A549 (cell line): ENCODE data around the gene HCAR2. TPM values are rescaled to one million over a fixed set of nuclear protein-coding genes. Genes with fewer than 3 reads are reported as not detected.
"Not testable (repeated sequence)": the region's sequence is repeated elsewhere in the genome, so short reads cannot be mapped to it uniquely, and the experiment has no call there.

Source experiments
- ATAC-seq, 2 experiments: fragments of 200-7000 bp in 1 of 2; fragments of >200 bp in 1 of 2; cut with Nextera tagmentation in 1 of 2; cut with Tn5 transposase in 1 of 2; 3 replicates each; pipeline versions ENCODE4 v1.8.0 to v1.9.1; 2018 to 2020; ENCODE audit warnings: mild to moderate bottlenecking in 1 of 2, moderate library complexity in 1 of 2
- CTCF ChIA-PET: fragments of 300-600 bp; sonication (Branson Sonifier 250); formaldehyde crosslinking; extraction: SDS; loops from one replicate; lab custom pipeline; 2021; ENCODE audit warnings: antibody characterized with exemption, inconsistent platforms; lab: Yijun Ruan, JAX
- POLR2A ChIA-PET: fragments of 350-600 bp; formaldehyde crosslinking; extraction: SDS; loops from one replicate; lab custom pipeline; 2021; ENCODE audit warnings: antibody characterized with exemption, inconsistent platforms; lab: Yijun Ruan, JAX
- DNase-seq, 2 experiments: peaks; one replicate each; pipeline versions ENCODE4 v3.0.0 to v3.0.0-alpha.2; 2011 to 2016; ENCODE audit warnings: low read depth in 1 of 2, low spot score in 1 of 2
- FAIRE-seq: peaks from 2 replicates; lab custom pipeline; 2011; peaks lifted over from hg19 to GRCh38; lab: Jason Lieb, UNC
- H3K27ac ChIP-seq, 2 experiments: fragments of >200 bp; sonication (Bioruptor Twin); formaldehyde crosslinking; 3 replicates each; pipeline ENCODE4 v1.5.1; 2016 to 2017
- H3K4me1 ChIP-seq: fragments of >200 bp; sonication (Bioruptor Twin); formaldehyde crosslinking; 3 replicates; pipeline ENCODE4 v1.6.1; 2016
- H3K4me2 ChIP-seq: fragments of >200 bp; sonication (Bioruptor Twin); formaldehyde crosslinking; 3 replicates; pipeline ENCODE4 v1.6.1; 2016
- H3K4me3 ChIP-seq: fragments of >200 bp; sonication (Bioruptor Twin); formaldehyde crosslinking; 3 replicates; pipeline ENCODE4 v1.5.1; 2016
- H3K9me3 ChIP-seq: fragments of >200 bp; sonication (Bioruptor Twin); formaldehyde crosslinking; 3 replicates; pipeline ENCODE4 v1.6.1; 2016
- CBX8 ChIP-seq: fragments of 200-600 bp; sonication (generic); IDR thresholded peaks from 2 replicates; pipeline ENCODE4 v1.6.1; 2016
- CEBPB ChIP-seq, 2 experiments: fragments of >200 bp in 1 of 2; sonication (Bioruptor Twin) in 1 of 2; formaldehyde crosslinking in 1 of 2; IDR thresholded peaks; 2 replicates each; pipeline ENCODE4 v1.6.1; 2012 to 2016
- FOXS1 ChIP-seq: fragments of 250-450 bp; sonication (Bioruptor Pico); IDR thresholded peaks from 2 replicates; pipeline ENCODE4 v1.5.0; 2020; ENCODE audit warnings: mild to moderate bottlenecking, moderate library complexity
- HOXB5 ChIP-seq: fragments of 250-450 bp; sonication (Bioruptor Pico); IDR thresholded peaks from 2 replicates; pipeline ENCODE4 v1.5.0; 2020; ENCODE audit warnings: mild to moderate bottlenecking, moderate library complexity
- MAZ ChIP-seq: fragments of 150-350 bp; IDR thresholded peaks from 2 replicates; pipeline ENCODE4 v1.6.1; 2014; ENCODE audit warnings: antibody characterized with exemption, low read depth, low read length, borderline replicate concordance
- PHF8 ChIP-seq: fragments of 200-600 bp; sonication (generic); IDR thresholded peaks from 2 replicates; pipeline ENCODE4 v1.6.1; 2016; ENCODE audit warnings: low read depth, mild to moderate bottlenecking, antibody characterized with exemption, moderate library complexity, borderline replicate concordance
- SMC3 ChIP-seq: fragments of >200 bp; sonication (Bioruptor Twin); formaldehyde crosslinking; IDR thresholded peaks from 3 replicates; pipeline ENCODE4 v1.6.1; 2018; ENCODE audit warnings: inconsistent platforms
- TFCP2L1 ChIP-seq: fragments of 250-450 bp; sonication (Bioruptor Pico); IDR thresholded peaks from 2 replicates; pipeline ENCODE4 v1.5.0; 2021; ENCODE audit warnings: mild to moderate bottlenecking
- WGBS: methylation state at CpG from one replicate; pipeline ENCODE4 v1.1.6; 2017; ENCODE audit errors: missing lambda C conversion rate; 5-methylcytosine and 5-hydroxymethylcytosine counted together
- polyA plus RNA-seq, 4 experiments: library from polyadenylated mRNA; depleted of rRNA in 3 of 4; stranded (reverse); fragments of >200 nt; fragmentation: RNase III in 1 of 4; extraction: RNeasy Plus Mini Kit Qiagen cat#74134 plus additional on column Dnase treatment in 1 of 4; gene quantifications; 2 replicates in 3 of 4; 3 replicates in 1 of 4; pipeline ENCODE4 v1.2.3, GENCODE V29; 2011 to 2017
- TF ChIP-seq, protein P1 (sequence below): fragments of 250-450 bp; sonication (Bioruptor Pico); IDR thresholded peaks from 2 replicates; pipeline ENCODE4 v1.5.0; 2021; ENCODE audit warnings: mild to moderate bottlenecking, moderate library complexity, borderline replicate concordance
- TF ChIP-seq, protein P2 (sequence below): IDR thresholded peaks from 2 replicates; pipeline ENCODE4 v1.6.1; 2012; ENCODE audit warnings: low read depth, borderline replicate concordance
- TF ChIP-seq, protein P3 (sequence below): fragments of >200 bp; sonication (Bioruptor Twin); formaldehyde crosslinking; IDR thresholded peaks from 2 replicates; pipeline ENCODE4 v1.6.1; 2016

Gene HCAR2
- polyA plus RNA-seq, 2 of the 4 experiments (the other 2 are of a cell fraction) = 0.09 TPM; not detected in 1

DNA sequence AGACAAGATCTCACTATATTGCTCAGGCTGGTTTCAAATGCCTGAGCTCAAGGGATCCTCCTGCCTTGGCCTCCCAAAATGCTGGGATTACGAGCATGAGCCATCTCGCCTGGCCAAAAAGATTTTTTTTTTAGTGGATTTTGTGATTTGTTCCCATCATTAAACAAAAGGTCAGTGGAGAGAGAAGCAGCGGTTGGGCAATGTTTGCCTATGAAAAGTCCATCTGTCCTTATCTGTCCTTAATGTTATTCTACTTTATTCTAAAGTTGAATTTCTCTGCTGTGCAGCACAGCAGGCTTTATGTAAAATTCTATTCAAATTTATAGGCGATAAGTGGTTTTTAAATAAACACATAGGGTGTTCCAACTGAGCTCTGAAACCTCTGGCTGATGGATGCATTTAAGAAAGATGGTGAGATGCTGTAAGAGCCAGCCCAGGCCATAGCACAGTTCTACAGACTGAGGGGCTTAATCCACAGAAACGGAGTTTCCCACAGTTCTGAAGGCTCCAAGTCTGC, 18.8 kb downstream of the HCAR2 start:
- DNase-seq (no peak), FAIRE-seq (no peak)
- H3K4me3 ChIP-seq = no peak overlapping the region

DNA sequence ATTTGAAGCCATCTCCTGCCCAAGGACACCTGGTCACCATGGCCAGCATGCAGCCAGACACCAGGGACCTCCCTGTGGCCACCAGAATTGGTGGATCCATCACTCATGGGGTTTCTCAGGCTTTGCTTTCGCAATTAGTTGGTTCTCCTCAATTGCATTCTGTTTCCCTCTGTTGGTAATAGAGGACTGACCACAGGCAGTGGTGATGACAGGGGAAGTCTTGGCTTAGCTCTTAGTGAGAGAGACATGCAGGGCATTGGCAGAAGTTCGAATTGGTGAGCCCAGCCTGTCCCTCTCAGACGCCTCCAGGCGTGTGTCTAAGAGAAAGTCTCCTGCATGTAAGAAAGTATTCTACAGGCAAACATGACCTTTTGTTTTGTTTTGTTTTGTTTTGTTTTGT, 21.3 kb downstream of the HCAR2 start:
- 66% methylated on average over 4 of the region's 4 CpGs for WGBS
- H3K4me1 ChIP-seq = peaks cover 28% of the 10 kb centered on the region
- no peaks in the 10 kb centered on the region for H3K9me3 ChIP-seq
- no peak for TF ChIP-seq MAZ
- no peak for TF ChIP-seq PHF8
- TF ChIP-seq FOXS1 (CRISPR knock-in tag) = no peak
- peak; percentile 19 to 47; a peak in 2 of 4 replicates for TF ChIP-seq CEBPB (IDR thresholded peaks at IDR 0.05)
- TF ChIP-seq, protein P1, sequence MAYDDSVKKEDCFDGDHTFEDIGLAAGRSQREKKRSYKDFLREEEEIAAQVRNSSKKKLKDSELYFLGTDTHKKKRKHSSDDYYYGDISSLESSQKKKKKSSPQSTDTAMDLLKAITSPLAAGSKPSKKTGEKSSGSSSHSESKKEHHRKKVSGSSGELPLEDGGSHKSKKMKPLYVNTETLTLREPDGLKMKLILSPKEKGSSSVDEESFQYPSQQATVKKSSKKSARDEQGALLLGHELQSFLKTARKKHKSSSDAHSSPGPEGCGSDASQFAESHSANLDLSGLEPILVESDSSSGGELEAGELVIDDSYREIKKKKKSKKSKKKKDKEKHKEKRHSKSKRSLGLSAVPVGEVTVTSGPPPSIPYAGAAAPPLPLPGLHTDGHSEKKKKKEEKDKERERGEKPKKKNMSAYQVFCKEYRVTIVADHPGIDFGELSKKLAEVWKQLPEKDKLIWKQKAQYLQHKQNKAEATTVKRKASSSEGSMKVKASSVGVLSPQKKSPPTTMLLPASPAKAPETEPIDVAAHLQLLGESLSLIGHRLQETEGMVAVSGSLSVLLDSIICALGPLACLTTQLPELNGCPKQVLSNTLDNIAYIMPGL = no peak
- ChIA-PET POLR2A (no interaction called here), CTCF (interaction anchor here (1.2 to 5.3 kb wide), 2 partner anchors 44 to 70 kb away, joined by 3 to 20 read pairs; no protein-coding TSS in a partner anchor)
- DNase-seq (no peak), FAIRE-seq (no peak), ATAC-seq (peak; percentile 20 to 33; a peak in 2 of 6 replicates)
- no peak overlapping the region for H3K4me3 ChIP-seq
- peak overlapping the region in 1 of 2 experiments; percentile 69; a peak in 3 of 6 replicates for H3K27ac ChIP-seq
- no peak overlapping the region for H3K4me2 ChIP-seq

More for the DNA sequence above, 18.8 kb downstream of the HCAR2 start:
- no peaks in the 10 kb centered on the region for H3K9me3 ChIP-seq
- H3K4me1 ChIP-seq = peaks cover 16% of the 10 kb centered on the region
- TF ChIP-seq, protein P2, sequence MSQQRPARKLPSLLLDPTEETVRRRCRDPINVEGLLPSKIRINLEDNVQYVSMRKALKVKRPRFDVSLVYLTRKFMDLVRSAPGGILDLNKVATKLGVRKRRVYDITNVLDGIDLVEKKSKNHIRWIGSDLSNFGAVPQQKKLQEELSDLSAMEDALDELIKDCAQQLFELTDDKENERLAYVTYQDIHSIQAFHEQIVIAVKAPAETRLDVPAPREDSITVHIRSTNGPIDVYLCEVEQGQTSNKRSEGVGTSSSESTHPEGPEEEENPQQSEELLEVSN = no peak
- no peak for TF ChIP-seq HOXB5 (CRISPR knock-in tag)
- TF ChIP-seq SMC3 = no peak
- TF ChIP-seq MAZ = no peak
- TF ChIP-seq, protein P3, sequence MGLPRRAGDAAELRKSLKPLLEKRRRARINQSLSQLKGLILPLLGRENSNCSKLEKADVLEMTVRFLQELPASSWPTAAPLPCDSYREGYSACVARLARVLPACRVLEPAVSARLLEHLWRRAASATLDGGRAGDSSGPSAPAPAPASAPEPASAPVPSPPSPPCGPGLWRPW = no peak
- TF ChIP-seq CBX8 = no peak
- TF ChIP-seq TFCP2L1 (CRISPR knock-in tag) = no peak
- ChIA-PET CTCF (interaction anchor here (0.8 to 1.4 kb wide), 4 partner anchors 15 to 68 kb away, joined by 3 to 4 read pairs (median 3); no protein-coding TSS in a partner anchor), POLR2A (no interaction called here)
- no peak overlapping the region for H3K4me2 ChIP-seq
- 0 out of 6 replicates have a peak overlapping the region, but pooled peaks of 1 of the 2 experiments have one; percentile 8 for H3K27ac ChIP-seq
- WGBS = 93% methylated on average over 5 of the region's 5 CpGs
- no peak for ATAC-seq

DNA sequence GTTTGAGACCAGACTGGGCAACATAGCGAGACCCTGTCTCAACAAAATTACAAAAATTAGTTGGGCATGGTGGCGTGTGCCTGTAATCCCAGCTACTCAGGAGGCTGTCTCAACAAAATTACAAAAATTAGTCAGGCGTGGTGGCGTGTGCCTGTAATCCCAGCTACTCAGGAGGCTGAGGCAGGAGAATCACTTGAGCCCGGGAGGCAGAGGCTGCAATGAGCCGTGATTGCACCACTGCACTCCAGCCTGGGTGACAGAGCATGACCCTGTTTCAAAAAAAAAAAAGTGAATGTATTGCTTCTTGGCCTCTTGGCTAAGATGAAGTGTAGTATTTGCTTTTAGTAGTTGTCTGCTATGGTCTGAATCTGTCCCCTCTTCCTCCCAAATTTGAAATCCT, 22.2 kb downstream of the HCAR2 start:
- POLR2A ChIA-PET, ATAC-seq, DNase-seq, FAIRE-seq, H3K4me3 ChIP-seq, H3K4me2 ChIP-seq, H3K9me3 ChIP-seq: not testable (repeated sequence)
- Histone ChIP-seq H3K4me1 (peaks cover 28% of the 10 kb centered on the region), H3K27ac (peak overlapping the region; percentile 4 to 69; a peak in 5 of 6 replicates)
- WGBS = 93% methylated on average over 6 of the region's 6 CpGs
- CTCF ChIA-PET = interaction anchor here (0.6 to 5.3 kb wide), 4 partner anchors 11 to 100 kb away, joined by 3 to 20 read pairs (median 4); no protein-coding TSS in a partner anchor

DNA sequence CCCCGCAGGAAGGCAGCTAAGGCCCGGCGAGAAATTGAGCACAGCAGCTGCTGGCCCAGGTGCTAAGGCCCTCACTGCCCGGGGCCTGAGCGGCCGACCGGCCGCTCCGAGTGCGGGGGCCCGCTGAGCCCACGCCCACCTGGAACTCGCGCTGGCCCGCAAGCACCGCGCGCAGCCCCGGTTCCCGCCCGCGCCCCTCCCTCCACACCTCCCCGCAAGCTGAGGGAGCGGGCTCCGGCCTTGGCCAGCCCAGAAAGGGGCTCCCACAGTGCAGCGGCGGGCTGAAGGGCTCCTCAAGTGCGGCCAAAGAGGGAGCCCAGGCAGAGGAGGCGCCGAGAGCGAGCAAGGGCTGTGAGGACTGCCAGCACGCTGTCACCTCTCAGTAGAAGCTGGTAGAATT, 26.4 kb downstream of the HCAR2 start:
- Histone ChIP-seq H3K4me1 (peaks cover 28% of the 10 kb centered on the region), H3K27ac (peak overlapping the region in 1 of 2 experiments; percentile 91; a peak in 2 of 6 replicates)
- ATAC-seq, POLR2A ChIA-PET, FAIRE-seq, DNase-seq, H3K9me3 ChIP-seq, H3K4me3 ChIP-seq, H3K4me2 ChIP-seq: not testable (repeated sequence)
- 99% methylated on average over 20 of the region's 32 CpGs for WGBS
- CTCF ChIA-PET = interaction anchor here (0.6 to 5.3 kb wide), 6 partner anchors 17 to 1511 kb away, joined by 3 to 20 read pairs (median 3); partner anchors contain the start of gene DENR

DNA sequence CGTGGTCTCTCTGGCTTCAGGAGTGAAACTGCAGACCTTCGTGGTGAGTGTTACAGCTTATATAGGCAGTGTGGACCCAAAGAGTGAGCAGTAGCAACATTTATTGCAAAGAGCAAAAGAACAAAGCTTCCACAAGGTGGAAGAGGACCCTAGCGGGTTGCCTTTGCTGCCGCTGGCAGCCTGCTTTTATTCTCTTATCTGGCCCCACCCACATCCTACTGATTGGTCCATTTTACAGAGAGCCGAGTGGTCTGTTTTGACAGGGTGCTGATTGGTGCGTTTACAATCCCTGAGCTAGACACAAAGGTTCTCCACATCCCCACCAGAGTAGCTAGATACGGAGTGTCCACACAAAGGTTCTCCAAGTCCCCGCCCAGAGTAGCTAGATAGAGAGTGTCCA, 27.1 kb downstream of the HCAR2 start:
- POLR2A ChIA-PET, H3K4me3 ChIP-seq, DNase-seq, H3K9me3 ChIP-seq, ATAC-seq, H3K4me2 ChIP-seq, FAIRE-seq: not testable (repeated sequence)
- peaks cover 23% of the 10 kb centered on the region for H3K4me1 ChIP-seq
- CTCF ChIA-PET = interaction anchor here (1.4 to 4.0 kb wide), 2 partner anchors 39 to 76 kb away, joined by 5 to 12 read pairs; partner anchors contain the start of gene DENR
- peak overlapping the region in 1 of 2 experiments; percentile 26; a peak in 1 of 6 replicates for H3K27ac ChIP-seq
- WGBS = 85% methylated on average over 8 of the region's 8 CpGs
